OCI-LY3 (cell line): Measurements from ENCODE around the gene RASL11A.

Experiments used
- H2AFZ ChIP-seq: fragments of 200-600, 300-600 bp; shearing (Covaris generic); 2 replicates; pipeline ENCODE4 v1.6.0; 2014; ENCODE audit warnings: antibody characterized with exemption, low read depth, low read length
- H3K27ac ChIP-seq: fragments of 200-600, 300-600 bp; sonication (generic); 2 replicates; pipeline ENCODE4 v1.5.1; 2014; ENCODE audit warnings: mild to moderate bottlenecking, low read length, moderate library complexity, mixed read lengths
- H3K27me3 ChIP-seq: fragments of 200-600, 300-600 bp; sonication (generic); 2 replicates; pipeline ENCODE4 v1.6.1; 2014; ENCODE audit warnings: low read depth, low read length, mixed read lengths
- H3K36me3 ChIP-seq: fragments of 200-600, 300-600 bp; sonication (generic); replicated peaks from 2 replicates; pipeline ENCODE3; 2014; ENCODE audit warnings: low read depth, low read length, mixed read lengths
- H3K4me1 ChIP-seq: fragments of 300-600, 200-600 bp; sonication (generic); 2 replicates; pipeline ENCODE4 v1.6.1; 2014; ENCODE audit warnings: low read length, mixed read lengths
- H3K4me2 ChIP-seq: fragments of 200-600, 300-600 bp; sonication (generic); 2 replicates; pipeline ENCODE4 v1.6.1; 2014; ENCODE audit warnings: low read length, mixed read lengths
- H3K4me3 ChIP-seq: fragments of 300-600, 200-600 bp; sonication (generic); 2 replicates; pipeline ENCODE4 v1.5.1; 2014; ENCODE audit warnings: antibody characterized with exemption, mild to moderate bottlenecking, low read length, moderate library complexity
- H3K79me2 ChIP-seq: fragments of 300-600, 200-600 bp; shearing (Covaris generic); 2 replicates; pipeline ENCODE4 v1.6.1; 2014; ENCODE audit warnings: mild to moderate bottlenecking, low read length, mixed read lengths
- H3K9ac ChIP-seq: fragments of 300-600, 200-600 bp; shearing (Covaris generic); 2 replicates; pipeline ENCODE4 v1.6.0; 2014; ENCODE audit warnings: mild to moderate bottlenecking, low read length, moderate library complexity
- H3K9me3 ChIP-seq: fragments of 200-600, 300-600 bp; shearing (Covaris generic); 2 replicates; pipeline ENCODE4 v1.6.1; 2014; ENCODE audit warnings: low read length, mixed read lengths; ENCODE audit not compliant: insufficient read depth
- H4K20me1 ChIP-seq: fragments of 200-600, 300-600 bp; sonication (generic); 2 replicates; pipeline ENCODE4 v1.6.1; 2016; ENCODE audit warnings: low read length, mixed read lengths; ENCODE audit not compliant: insufficient read depth
- CTCF ChIP-seq: fragments of 200-600, 300-600 bp; sonication (generic); IDR thresholded peaks from 2 replicates; pipeline ENCODE4 v1.5.1; 2014; ENCODE audit warnings: antibody characterized with exemption, low read length, low read depth
- EZH2phosphoT487 ChIP-seq: fragments of 200-600 bp; shearing (Covaris generic); IDR thresholded peaks from 2 replicates; pipeline ENCODE4 v1.6.1; 2018; ENCODE audit warnings: antibody characterized with exemption, mixed run types, low read depth

The RASL11A gene

GRCh38 chr13:27229642-27230041 is 41.0 kb upstream of the RASL11A start:
- Histone ChIP-seq H4K20me1 (no peaks in the 10 kb centered on the region), H3K27ac (peak overlapping the region; percentile 62), H3K9ac (peak overlapping the region; percentile 10; the same call in 1 of the 2 replicates), H3K79me2 (no peaks in the 10 kb centered on the region), H3K4me1 (peaks cover 39% of the 10 kb centered on the region), H3K4me3 (peak overlapping the region; percentile 57), H2AFZ (peak overlapping the region; percentile 38; the same call in 1 of the 2 replicates), H3K36me3 (peaks cover 3% of the 10 kb centered on the region), H3K9me3 (peaks cover 16% of the 10 kb centered on the region), H3K27me3 (no peaks in the 10 kb centered on the region), H3K4me2 (peak overlapping the region; percentile 64)
- no peak for TF ChIP-seq CTCF
- no peak for TF ChIP-seq EZH2phosphoT487

DNA sequence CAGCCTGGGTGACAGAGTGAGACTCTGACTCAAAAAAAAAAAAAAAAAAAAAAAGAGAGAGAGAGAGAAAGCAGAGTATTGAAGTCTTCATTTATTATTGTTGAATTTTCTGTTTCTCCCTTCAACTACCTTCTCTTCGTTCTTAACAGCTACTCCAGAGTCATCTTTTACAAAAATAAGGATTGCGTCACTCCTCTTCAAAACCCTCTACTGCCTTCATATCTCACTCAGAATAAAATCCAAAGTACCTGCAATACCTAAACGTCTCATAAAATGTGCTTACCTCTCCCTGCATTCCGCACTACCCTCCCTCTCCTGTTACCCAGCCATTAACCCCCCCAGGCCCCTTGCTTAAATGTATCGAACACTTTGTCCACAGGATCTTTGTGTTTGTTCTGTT is 36.7 kb upstream of the RASL11A start:
- Histone ChIP-seq H3K36me3 (peaks cover 3% of the 10 kb centered on the region), H3K27me3 (no peaks in the 10 kb centered on the region), H3K27ac (no peak overlapping the region), H3K4me2 (no peak overlapping the region), H4K20me1 (no peaks in the 10 kb centered on the region), H3K9ac (no peak overlapping the region), H3K4me1 (peaks cover 25% of the 10 kb centered on the region), H3K9me3 (peaks cover 5% of the 10 kb centered on the region; the same call in 1 of the 2 replicates), H3K79me2 (no peaks in the 10 kb centered on the region), H2AFZ (no peak overlapping the region), H3K4me3 (no peak overlapping the region)
- no peak for TF ChIP-seq CTCF
- no peak for TF ChIP-seq EZH2phosphoT487

GRCh38 chr13:27236478-27236877 is 34.2 kb upstream of the RASL11A start:
- no peak overlapping the region for H3K4me2 ChIP-seq
- H3K79me2 ChIP-seq = no peaks in the 10 kb centered on the region
- H2AFZ ChIP-seq = no peak overlapping the region
- H3K36me3 ChIP-seq = no peaks in the 10 kb centered on the region
- H3K9ac ChIP-seq = no peak overlapping the region
- no peak for TF ChIP-seq EZH2phosphoT487
- TF ChIP-seq CTCF = no peak
- H3K27ac ChIP-seq = no peak overlapping the region
- no peaks in the 10 kb centered on the region for H4K20me1 ChIP-seq
- no peaks in the 10 kb centered on the region for H3K27me3 ChIP-seq
- H3K9me3 ChIP-seq = no peaks in the 10 kb centered on the region
- H3K4me1 ChIP-seq = peaks cover under 1% of the 10 kb centered on the region; the same call in 1 of the 2 replicates
- H3K4me3 ChIP-seq = no peak overlapping the region

DNA sequence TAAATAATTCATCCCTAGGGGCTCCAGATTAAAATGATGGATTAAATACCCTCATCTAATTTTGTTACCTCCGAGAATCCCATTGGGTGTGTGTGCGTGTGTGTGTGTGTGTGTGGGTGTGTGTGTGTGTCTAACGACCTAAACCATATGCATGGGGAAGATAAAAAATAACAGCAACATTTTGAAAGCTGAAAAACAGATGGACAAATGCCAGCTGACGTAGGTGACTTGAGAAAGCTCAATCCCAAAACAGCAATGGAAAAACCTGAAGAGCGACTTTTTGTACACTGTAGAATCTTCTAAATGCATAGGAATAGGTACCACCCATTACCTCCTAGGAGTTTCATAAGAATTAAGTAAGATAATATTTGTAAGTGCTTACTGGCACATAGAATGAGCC is 27.9 kb upstream of the RASL11A start:
- H3K4me1 ChIP-seq = no peaks in the 10 kb centered on the region
- no peaks in the 10 kb centered on the region for H3K36me3 ChIP-seq
- H3K79me2 ChIP-seq = no peaks in the 10 kb centered on the region
- no peak for TF ChIP-seq CTCF
- no peak for TF ChIP-seq EZH2phosphoT487
- H3K4me2 ChIP-seq = no peak overlapping the region
- H3K27me3 ChIP-seq = no peaks in the 10 kb centered on the region
- no peaks in the 10 kb centered on the region for H3K9me3 ChIP-seq
- H3K9ac ChIP-seq = no peak overlapping the region
- no peak overlapping the region for H3K4me3 ChIP-seq
- no peaks in the 10 kb centered on the region for H4K20me1 ChIP-seq
- H2AFZ ChIP-seq = no peak overlapping the region
- no peak overlapping the region for H3K27ac ChIP-seq
